Medulla oblongata (tissue), 1 donor: Measurements from ENCODE around the gene CD58.

Experiments used
- DNase-seq: peaks from one replicate; pipeline ENCODE4 v3.0.0-alpha.2; 2015; ENCODE audit errors: extremely low spot score

The CD58 gene

DNA sequence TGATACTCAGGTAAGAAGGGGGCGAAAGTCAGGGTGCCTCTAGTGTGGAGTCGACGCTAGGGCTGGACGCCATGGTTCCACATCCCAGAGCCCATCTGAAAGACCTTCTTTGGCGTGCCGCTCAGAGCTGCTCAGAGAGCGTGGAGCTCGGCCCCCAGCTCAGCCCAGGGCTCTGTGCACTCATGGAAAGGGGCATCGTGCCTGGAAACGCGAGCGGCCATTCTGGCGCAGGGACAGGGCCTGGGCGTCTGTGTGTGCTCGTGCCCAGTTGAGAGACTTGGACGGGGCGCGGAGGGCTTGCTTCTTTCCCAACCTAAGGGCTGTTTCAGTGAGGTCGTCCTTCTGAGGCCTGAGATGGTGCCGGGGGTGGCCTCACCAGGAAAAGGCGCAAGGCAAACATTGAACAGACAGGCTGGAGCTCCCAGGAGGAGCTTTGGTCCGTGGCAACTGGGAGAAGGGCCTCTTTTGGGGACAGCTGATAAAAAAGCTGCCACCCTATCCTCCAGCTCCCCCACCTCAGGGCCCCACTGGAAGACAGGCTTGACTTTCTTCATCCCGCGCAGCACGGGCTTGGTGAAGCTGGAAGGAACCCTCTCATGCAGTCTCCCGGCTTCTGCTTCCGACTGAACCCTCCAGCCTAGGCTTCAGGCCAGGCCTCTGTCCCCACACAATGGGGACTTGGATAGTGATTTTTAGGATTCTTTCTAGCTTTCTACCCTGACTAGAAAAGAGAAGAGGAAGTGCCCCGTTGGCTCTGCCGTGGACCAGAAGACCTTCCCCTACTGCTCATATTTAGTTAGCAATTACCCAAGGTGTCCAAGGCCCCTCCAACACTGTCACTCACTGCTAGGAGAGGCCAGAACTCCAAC, 77.1 kb downstream of the CD58 start:
- no peak for DNase-seq

GRCh38 chr1:116493036-116493435, 77.8 kb downstream of the CD58 start:
- DNase-seq: no peak

DNA sequence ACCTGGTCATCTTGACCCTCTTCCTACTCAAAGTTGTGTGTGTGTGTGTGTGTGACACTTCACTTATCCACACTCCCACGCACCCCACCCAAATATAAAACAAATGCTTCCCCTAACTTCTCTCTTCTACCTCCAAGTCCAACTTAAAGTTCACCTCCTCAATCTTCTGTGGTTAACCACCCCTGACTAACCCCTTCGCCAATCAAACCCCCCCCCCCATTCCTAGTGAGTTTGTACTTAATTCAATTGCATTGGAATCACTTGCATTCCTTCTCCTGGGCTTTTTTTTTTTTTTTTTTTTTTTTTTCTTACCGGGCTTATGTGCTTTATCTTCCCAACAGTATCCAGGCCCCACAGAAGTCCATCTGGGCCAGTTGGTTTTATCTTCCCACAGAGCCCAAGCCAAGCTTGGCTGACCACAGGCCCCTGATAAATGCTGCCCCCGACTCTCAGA, 78.4 kb downstream of the CD58 start:
- DNase-seq: no peak

GRCh38 chr1:116491700-116492357, 79.0 kb downstream of the CD58 start:
- no peak for DNase-seq

DNA sequence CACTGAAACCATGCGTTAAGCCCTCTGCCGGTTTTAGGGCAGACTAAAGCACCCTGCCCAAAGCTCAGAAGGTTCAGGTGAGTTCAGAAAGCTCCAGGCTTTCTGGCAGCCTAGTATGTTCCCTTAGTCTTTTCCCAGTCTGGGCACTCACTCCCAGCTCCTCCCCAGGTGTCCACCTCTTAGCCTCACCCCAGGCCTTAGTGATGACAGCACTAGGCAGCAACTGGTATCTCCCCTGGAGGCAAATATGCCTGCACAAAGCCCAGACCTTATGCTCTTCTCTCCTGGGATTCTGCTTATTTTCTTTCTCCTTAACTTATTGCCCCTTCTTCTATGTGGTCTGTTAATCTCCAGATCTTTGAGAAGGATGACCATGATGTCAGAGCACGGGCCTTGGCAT, 80.2 kb downstream of the CD58 start:
- no peak for DNase-seq

GRCh38 chr1:116489231-116489697, 81.6 kb downstream of the CD58 start:
- peak; percentile 77 for DNase-seq

GRCh38 chr1:116488071-116488470, 82.8 kb downstream of the CD58 start:
- no peak for DNase-seq

DNA sequence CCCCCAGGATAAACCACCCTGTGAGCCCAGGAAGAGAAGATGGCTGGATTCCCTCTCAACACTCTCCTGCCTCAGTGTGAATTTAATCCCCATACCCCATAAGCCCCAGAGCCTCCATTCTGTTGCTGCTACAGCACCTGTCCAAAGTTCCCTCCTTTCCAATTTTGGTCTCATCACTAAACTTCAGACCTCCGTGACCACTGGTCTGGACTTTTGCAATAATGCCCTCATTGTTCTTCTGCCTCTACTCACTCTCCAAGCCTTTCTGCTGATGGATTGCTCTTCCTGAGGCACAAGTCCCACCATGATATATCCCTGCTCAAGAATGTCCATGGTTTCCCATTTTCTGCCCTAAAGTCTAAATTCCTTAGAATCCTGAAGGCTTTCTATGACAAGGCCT, 83.2 kb downstream of the CD58 start:
- no peak for DNase-seq

DNA sequence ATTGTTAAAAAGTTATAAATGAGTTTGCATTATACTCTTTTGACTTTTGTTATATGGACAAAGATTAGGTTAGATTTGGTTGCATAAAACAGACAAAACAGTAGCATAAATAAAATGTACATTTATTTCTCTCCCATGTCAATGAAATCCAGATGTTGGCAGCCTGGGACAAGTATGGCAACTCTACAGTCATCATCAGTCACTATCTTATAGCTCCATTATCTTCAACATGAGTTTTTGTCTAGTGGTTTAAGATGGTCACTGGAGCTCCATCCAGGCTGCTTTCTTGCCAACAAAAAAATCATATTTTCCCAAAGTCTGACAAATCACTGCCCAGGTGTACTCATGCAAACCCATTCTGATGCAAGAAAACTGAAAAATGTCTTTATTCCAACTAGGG, 83.8 kb downstream of the CD58 start:
- DNase-seq: no peak

- DNase-seq: no peak
Observed at GRCh38 chr1:116486424-116486823, 84.4 kb downstream of the CD58 start.

- no peak for DNase-seq
Observed at GRCh38 chr1:116485976-116486375, 84.8 kb downstream of the CD58 start.

DNA sequence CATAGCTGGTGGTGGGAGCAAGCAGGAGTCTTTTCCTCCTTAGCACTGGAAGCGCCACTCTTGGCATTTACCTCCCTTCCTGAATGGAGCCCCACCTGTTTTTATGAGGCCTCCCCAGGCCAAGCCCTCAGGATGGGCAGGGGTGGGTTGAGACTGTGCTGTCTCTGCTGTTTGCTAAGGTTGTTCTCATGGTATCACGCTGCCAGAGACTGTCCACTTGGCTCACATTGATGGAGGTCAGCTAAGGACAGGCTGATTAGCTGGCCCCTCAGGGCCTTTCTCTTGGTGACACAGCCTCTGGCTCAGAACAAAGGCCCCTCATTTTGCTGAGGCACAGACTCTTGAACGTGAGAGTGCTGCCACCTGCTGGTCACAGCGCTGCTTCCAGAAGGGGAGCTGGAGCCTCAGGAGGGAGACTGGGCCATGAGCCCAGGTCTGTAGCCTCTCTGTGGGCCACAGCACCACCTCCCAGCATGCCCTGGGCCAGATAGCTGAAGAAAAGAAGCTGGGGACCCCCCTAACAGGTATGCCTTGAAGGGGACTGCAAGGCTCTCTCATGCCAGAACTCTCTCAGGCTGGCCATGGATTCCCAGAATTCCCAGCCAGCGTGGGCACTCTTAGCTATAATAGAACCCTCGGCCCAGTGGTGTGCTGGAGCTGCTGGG, 85.6 kb downstream of the CD58 start:
- DNase-seq: peak; percentile 95

DNA sequence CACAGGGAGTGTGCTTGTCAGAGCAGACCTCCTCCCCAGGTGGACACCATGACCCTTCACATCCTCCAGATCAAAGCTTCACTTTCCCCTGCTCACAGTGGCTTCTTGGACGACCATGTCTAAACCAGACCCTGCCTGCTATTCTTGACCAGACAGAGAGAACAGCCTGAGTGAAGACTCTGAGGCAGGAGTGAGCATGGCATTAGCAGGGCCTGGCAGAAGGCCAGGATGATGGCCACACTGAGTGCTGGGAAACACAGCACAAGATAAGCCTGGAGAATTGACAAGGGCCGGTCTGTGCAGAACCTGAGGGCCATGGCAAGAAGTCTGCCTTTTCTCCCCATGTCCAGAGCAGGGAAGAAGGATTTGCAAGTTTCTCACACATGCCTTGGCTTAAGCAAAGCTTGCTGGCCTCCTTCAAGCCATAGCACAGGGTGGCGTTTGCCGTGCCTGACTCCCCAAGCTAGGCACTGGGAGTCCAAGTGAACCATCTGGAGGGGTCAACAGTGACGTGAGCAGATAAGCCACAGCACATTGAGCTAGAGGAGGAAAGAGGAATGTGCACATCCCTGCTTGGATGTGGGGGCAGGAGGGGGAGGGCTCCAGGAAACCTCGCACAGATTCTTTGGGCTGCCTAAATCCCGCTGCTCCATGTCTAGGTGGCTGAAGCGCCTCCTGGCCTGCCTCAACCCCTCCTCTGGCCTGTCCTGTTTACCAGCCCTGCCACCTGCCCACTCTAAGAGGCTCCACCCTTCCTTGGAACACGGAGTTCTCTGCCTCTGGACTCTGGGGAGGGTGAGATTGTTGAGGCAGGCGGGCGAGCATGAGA, 87.1 kb downstream of the CD58 start:
- DNase-seq: no peak

GRCh38 chr1:116482490-116482889, 88.3 kb downstream of the CD58 start:
- no peak for DNase-seq

- no peak for DNase-seq
Observed at GRCh38 chr1:116481934-116482333, 88.9 kb downstream of the CD58 start.

DNA sequence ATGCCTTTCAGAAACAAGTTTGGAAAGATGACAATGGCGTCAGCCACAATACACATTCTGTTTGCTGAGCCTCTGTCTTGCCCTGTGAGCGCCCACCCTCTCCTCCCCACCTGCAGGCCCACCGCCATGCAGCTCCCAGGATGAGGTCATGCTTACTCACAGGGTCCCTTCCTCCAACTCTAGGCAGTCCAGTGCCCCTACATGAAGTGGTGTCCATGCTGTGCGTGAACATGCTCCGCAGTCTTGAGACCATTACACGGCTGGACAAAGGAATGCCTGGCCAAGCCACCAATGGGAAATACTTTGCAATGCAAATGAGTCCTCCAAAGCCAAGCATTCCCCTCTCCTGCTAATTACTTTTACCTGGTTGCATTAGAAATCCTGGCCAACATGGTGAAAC, 92.2 kb downstream of the CD58 start:
- no peak for DNase-seq

DNA sequence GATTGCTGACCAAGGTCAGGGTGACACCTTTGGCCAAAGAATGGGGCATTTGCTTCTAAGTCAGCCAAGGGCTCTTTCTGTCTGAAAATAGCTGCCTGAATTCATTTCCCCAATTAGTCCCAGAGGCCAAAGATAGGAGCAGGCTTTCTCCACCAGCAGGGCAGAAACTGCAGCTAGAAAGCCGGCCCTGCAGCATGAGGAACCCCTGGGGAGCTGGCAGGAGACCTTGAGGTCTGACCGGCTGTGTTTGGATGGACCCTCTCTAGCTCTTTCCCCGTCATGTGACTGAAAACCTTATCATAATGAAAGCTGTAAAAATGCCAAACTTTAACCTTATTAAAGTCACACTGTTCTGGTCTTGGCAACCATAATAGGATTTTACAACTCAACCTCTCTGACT, 93.4 kb downstream of the CD58 start:
- DNase-seq: no peak

DNA sequence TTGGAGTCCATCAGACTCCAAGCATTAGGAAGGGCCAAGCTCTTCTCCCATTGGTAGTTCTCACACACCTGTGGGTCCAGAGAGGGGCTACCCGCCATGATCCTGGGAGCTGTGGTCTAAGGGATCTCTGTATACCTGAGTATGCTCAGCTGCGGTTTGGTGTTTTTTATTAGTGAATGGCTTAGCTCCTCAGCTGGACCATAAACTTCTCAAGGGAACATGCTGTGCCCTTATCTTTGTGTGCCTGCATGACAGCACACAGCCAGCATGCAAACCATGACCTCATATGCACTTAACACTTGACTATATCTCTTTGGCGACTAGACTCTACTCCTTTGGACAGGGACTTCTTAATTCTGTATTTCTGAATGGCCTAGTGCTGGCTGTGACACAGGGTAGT, 94.5 kb downstream of the CD58 start:
- DNase-seq: no peak

- DNase-seq: no peak
Observed at GRCh38 chr1:116475850-116476218, 95.0 kb downstream of the CD58 start.

DNA sequence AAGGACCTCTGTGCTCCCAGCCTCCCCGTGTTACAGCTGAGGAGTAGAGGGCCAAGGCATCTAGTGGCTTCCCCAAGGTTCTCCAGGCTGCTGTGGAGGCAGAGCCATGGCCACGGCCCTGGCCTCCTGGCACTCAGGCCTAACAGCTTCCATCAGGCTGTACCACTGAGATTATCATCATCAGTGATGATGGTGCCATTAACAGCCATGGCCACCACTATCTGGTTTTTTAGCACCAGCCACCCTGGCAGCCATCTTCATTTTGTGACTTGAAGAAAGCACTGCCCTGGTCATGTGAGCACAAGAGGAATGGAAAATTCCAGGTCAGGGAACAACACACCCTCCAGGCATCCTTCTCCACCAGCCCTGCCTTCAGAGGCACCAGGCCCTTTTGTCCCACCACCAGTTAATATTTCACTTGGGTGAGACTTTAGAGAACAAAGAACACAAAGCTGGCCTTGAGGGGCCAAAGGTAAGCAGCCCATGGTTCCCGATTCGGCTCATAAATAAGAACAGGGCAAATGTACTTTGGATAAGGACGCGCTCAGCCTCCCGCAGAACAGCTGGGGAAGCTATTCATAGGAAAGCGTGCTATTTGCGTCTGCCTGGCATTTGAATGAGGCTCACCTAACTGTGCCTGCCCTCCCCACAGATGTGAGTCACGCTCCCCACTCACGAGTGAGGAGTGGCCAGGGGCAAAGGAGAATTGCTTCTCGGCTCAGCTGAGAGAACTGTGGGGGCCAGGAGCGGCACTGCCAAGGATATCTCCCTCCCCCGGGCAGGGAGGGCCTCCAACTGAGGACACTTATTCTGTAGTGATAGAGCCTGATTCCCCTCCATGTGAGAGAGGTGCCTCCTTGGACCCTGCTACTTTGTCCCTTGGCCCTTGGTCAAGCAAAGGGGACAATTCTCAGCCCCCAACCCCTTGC, 95.6 kb downstream of the CD58 start:
- DNase-seq: no peak
